HPDE6-E6E7 (cell line): ENCODE data around the gene DLG5.

Experiments
- DNase-seq: peaks from one replicate; pipeline ENCODE4 v3.0.0; 2011; ENCODE audit warnings: missing footprints; ENCODE audit errors: extremely low spot score

DLG5 gene

DNA sequence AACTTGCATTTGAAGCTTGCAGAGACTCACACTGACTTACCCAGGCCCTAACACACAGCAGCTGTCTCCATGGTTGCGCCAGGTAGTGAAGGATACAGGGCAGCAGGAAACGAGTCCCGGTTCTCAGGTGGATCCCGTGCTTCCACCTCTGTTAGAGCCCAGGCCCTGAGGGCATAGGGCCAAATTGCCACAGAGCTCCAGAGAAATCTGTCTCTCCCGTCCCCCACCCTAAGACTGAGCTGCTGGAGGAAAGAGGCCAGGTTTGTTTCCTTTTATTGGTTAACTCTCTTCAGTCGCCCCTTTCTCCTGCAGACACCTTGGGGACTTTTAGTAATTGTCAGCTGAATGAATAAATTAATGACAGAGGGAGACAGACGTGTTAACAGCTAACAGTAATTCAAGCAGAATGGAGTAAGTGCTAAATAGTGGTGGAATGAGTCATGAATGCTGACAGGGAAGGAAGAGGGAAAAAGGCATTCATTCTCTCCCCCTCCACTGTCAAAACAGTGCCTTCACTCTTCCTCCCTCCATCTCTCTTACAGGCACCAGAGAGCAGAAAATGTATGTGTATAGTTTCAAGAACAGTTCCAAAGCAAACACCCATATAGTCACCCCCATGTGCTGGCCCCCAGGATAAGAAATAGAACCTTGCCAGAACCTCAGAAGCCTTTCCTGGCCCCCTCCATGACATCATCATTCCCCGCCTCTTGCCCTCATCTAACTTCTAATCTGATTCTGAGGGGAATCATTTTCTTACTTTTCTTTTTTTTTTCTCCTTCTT lies 16.8 kb upstream of the DLG5 start:
- DNase-seq = peak; percentile 73

DNA sequence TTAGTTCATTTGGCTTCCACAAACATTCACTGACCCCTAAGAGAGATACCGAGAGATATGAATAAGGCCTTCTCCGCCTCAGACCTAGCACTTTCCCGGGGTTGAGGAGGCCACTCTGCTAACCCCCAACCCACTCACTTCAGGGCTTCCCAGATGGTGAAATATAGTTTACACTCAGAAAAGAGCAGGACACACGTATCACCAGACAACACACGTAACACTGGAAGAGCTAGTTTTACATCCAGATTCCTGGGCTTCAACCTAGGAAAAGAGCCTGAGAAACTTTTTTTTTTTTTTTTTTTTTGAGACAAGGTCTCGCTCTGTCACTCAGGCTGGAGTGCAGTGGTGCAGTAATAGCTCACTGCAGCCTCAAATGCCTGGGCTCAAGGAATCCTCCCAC lies 15.2 kb upstream of the DLG5 start:
- no peak for DNase-seq

DNA sequence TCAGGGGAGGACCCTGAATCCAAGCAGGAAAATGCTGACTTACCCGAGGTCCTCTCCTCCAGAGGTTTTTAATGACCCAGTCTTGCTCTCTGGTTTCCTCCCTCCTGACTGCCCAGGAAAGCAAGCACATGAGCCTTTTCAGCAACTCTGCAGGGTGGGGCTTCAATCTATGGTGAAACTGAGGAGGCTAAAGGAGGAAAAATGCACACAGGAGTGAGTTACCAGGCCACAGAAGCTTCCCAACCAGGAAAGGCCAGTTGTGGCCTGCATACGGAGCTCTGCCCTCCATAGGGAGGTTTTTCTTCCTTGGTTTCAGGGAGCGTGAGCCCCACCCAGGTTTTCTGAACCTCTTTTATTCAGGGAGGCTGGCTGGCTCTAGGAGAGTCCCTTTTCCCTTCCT lies 14.1 kb upstream of the DLG5 start:
- DNase-seq = peak; percentile 38

DNA sequence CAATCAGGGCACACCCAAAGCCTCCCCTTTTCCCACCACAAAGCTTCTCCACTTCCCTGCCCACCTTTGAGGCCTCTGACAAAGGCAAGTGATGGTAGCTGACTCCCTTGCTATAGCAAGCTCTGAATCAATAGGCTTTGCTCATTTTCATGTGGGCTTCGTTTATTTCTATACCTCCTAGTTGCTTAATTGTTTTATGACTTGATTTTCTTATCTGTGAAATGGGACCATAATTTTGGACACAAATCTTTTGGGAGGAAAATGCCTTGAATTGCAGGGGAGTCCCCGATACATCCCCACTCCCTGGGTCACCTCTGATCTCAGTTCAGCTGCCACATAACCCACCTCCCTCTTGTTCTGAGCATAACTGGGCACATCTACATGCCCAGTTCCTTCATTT lies 13.7 kb upstream of the DLG5 start:
- DNase-seq = no peak

DNA sequence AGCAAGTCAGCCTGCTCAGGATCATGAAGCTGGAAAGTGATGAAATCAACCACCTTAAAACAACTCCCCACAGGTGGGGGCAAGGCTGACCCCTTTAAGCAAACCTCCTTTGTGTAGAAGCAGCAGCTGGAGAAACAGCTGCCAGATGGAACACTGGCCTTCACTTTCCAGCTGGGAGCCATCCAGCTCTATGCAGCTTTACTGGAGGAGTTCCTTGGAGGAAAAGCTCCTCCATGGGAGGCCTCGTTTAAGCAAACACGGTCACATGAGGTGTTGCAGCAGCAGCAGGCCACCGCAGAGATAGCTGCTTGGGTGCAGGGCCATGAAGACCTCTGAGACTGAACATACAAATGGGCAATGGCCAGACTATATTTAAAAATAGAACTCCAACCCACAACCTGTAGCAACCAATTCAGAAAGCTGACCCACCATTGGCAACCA lies 13.0 kb upstream of the DLG5 start:
- no peak for DNase-seq

DNA sequence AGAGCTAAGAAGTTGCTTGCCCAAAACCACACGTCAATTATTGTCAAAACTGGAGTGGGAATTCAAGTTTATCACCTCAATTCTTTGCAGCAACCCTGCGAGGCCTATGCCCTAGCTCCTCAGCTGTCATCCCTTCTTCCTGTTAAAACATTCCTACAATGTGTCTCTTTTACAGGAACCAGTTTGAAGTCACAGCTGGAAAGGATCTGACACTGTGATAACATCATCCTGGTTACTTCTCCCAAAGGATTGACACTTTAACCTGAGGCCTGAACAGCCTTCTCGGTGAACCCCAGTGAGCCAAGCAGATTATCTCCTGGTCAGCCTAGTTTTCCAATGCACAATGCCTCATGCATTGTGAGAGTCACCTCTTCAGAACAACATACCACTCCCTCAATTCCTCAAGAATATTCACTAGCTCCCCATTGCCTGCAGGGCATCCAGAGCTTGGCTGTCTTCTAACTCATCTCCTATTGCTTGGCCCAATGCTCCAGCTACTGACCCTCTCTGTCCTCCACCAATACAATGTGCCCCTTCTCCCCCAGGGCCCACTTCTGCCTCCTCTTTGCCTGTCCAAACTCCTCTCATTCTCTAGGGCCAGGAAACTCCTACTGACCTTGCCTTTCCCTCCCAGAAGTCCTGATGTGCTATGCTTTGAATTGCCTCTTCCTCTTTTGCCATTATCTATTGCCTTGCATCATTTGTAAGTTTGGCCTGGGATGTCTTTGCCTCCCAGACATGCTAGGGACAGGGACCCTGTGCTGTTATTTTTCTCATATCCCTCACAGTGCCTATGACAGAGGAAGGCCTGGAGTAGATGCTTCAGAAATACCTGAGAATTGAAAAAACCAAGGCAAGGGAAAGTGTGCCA lies 10.4 kb upstream of the DLG5 start:
- no peak for DNase-seq

DNA sequence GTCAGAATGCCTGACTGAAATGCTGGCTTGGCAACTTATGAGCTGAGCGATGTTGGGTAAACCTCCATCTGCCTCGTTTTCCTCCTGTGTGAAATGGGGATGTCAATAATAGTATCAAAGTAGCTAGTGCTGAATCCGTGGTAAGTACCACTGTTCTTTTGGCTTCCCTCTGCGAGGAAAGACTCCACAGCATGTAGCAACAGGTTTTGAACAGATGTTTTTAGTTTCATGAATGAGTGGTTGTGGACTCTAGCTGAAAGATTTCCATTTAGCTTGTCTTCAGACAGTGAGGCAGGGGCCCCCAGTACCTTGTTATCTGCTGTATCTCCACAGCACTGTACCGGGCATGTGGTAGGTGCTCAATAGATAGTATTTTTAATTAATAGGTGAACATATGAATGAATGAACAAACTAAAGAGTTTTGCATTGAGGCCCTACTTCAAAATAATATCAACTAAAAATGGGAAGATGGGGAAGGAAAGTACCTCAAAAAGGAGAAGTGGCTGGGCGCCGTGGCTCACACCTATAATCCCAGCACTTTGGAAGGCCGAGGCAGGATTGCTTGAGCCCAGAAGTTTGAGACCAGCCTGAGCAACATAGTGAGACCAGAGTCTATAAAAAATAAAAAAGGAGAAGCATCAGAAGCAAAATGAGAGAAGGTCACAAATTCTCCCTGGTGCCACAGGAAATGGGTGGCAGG lies 5.6 kb upstream of the DLG5 start:
- no peak for DNase-seq

DNA sequence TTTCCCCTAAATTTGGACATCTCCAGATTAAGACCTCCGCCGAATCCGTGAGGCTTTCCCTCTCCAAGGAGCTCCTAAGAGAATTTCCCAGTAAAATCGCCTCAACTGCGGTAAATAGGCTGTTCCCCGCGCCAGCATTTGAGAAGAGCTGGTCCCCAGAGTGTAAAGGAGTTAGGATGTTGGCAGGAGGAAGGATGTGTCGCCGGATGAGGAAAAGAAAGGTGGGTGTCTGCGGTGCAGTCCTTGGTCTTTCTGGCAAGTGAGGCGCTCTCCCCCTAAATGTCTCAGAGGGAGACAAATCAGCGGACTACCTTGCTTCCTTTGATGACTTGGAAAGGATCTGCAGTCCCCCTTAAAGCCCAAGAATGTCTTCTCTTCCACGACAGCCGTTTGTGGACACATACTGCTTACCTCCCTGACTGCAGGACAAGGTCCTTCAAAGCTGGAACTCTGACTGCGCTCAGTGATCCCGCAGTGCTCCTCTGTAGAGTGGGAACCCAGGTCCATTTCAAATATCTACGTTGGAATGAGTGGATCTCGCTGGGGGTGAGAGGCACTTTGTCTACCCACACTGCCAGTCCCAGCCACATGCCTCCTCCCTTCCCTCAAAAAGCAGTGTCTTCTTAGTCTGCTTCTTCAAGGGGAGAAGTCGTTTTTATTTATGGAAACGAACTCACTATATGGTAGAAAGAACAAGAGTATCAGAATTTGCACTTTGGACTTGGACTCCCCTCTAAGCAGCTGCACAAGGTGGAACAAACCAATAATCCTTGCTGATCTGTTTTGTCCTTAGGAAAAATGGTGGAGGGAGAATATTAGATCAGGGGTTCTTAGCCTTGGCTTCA lies 1.1 kb upstream of the DLG5 start:
- DNase-seq = no peak

DNA sequence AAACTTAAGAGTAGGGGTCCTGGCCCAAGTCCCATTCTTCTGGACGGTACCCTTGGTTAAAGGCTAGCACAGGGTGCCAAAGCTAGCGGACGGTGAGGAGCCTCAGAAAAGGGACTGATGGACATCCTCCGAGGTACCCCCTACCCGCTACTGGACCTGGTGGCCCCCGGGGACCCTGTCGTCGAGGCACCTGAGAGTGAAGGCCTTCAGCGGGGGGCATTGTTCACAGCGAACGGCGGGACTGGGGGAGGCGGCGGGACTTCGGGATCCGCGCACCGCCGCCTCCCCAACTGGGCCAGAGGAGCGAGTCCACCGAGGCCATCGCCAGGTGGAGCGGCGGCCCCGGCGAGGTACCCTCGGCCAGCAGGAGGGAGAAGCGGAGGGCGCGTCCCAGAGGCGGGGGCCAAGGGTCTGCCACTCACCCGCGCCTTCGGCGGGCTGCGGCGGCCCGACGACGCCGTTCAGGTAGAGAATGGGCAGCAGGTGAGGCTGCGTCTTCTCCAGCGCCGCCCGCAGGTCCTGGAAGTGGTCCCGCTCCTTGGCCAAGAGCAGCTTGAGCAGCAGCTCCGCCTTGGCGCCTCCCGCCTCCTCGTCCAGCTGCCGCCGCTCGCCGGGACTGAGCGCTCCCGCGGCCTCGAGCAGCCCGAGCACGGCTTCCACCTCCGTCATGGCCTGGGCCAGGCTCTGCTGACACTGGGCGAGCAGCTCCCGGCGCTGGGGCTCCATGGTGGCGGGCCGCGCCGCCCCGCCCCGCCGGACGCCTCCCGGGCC lies 575 bp downstream of the DLG5 start:
- no peak for DNase-seq

DNA sequence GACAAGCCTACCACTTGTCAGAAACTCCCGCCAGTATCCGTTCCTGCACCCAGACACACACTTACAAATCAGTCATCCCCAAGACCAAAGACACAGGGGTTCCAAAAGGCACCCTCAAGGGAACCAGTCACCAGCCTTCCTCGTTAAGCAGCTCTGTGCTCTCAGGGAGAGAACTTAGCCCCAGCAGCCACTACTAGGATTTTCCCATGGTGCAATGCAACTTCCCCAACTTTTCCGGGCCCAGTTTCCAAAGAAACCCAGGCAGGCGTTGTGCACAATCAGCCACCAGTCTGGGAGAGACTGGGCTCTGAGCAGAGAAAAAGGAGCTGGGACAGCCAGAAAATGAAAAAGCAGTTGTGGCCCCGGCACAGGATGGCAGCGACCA lies 1.2 kb downstream of the DLG5 start:
- no peak for DNase-seq

DNA sequence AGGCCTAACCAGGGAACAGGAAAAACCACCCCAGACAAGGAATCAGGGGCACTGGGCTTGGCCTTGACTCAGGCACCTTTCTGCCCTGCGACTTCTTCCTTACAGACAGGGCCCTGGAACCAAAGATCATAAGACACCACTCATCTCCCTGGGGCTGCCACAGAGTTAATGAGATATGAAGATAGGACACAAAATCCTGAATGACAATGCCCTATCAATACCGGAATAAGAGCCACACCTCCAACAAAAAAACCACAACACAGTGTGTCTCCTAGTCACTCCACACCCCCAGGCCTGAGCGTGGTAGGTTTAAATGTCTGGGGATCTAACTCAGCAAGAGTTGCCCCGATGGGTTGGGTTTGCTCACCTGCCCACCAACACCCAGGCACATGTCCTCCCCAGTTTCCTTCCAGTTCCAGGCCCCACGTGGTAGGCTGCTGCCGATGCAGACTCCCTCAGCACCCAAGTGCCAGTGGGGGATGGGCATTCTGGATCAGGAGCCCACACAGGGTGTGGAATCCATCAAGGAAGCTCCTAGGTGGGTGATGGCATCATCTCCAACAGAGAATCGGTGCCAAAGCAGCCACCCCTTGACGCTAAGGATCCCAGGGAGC lies 3.9 kb downstream of the DLG5 start:
- DNase-seq = no peak

DNA sequence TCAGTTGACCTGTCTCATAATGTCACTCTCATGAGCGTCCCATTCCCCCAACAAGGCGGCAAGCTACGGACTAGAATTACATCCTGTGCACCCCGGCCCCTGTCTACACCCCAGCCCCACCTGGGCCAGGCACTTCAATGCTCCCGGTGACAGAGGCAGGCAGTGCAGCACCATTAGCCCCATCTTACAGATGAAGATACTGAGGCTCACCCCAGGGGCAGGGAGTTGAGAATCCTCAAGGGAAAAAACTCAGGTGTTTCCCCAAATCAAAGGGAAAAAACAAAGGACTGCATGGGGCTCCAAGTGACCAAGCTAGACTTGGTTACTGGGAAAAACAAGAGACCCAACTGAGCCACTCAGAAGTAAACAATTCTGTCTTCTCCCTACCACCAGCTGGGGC lies 4.5 kb downstream of the DLG5 start:
- no peak for DNase-seq

DNA sequence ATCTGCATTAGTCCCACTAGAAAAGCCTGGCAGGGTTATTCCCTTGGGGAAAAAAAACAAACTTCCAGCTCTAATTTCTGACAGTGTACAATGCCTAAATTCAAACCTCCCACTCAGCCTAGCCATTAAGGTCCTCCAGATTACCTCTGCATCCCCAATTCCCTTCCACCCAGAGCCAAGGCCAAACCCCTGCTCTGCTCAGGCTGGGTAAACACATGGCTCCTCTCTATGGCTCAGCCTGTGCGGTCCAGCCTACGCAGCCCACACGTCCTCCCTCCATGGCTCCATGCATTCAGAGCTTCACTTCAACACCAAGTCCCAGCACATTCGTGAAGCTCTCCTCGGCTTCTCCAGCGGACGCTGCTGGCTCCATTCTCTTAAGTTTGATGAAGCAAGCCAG lies 5.2 kb downstream of the DLG5 start:
- no peak for DNase-seq

DNA sequence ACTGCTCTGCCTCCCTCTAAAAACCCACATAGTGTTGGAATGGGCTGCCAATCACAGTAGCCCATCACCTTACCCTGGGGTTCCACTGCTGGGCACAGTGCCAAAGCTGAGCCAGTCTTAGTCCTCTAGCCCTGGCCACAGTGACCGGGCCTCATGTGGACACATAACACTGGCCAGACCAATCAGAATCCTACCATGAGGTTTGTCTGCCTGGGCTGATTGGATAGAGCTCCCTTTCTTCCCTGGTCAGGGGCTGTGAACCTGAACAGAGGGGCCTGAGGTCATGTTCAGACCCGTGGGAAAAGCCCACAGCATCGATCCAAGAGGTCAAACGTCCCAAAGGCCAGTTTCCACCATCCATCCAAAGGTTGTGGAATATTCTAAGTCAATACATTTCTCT lies 6.1 kb downstream of the DLG5 start:
- no peak for DNase-seq

DNA sequence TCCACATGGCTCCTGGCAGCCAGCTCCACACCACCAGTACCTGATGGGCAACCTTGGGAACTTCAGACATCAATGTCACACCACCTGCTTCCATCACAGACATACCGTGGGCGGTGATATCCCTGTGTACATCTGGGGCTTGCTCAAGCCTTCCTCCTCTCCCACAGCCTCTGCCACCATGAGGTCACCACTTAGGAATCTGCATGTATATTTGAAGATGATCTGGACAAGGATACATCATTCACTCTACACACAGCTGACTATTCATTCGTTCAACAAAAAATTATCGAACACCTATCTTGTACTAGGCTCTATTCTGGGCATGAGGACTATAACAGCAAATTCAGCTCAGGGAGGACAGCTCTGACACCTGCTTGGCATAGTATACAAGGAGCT lies 6.8 kb downstream of the DLG5 start:
- no peak for DNase-seq

DNA sequence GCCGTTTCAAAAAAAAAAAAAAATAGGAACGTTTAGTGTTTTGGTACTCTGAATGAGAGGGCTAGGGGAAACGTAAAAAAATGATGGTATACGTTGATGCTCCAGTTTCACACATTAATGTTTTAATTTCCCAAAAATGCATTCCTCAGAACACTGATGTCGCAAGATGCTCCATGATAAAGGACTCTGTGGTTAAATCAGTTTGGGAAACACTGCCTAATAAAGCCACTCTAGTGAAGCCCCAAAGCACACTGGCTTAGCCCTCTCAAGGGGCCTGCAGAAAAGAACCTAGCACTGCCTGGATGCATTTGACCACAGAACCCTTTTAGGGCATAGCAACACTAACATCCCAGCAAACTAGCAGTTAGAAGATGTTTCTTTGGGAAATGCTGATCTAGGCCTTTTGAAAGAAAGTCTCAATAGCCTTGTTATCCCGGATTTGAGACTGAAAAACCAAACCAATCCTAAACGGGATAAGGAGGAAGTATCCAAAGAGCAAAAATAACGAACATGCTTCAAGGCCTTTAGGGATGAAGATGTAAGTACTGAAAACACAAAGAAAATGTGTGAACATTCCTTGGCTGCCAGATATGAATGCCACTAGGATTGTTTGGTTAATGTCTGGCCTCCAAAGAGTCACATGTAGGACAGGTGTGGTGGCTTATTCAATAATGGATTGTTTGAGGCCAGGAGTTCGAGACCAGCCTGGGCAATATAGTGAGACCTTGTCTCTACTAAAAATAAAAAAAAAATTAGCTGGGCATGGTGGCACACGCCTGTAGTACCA lies 11.0 kb downstream of the DLG5 start:
- no peak for DNase-seq

DNA sequence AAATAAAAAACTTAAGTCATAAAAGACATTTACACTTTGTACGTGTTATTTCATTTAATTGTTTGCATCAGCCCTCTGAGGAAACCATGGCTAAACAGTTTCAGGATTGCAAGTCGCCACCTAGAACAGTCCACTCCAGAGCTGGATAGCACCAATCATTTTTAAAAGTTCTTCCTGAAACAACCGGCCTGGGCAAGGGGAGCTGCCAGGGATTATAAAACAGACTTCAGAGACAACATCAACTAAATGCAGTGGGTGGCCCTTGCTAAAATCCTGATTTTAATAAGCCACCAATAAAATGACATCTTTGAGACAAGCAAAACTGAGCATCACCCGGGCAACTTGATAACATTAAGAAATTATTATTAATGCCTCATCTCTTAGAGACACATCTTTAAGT lies 13.5 kb downstream of the DLG5 start:
- DNase-seq = no peak

DNA sequence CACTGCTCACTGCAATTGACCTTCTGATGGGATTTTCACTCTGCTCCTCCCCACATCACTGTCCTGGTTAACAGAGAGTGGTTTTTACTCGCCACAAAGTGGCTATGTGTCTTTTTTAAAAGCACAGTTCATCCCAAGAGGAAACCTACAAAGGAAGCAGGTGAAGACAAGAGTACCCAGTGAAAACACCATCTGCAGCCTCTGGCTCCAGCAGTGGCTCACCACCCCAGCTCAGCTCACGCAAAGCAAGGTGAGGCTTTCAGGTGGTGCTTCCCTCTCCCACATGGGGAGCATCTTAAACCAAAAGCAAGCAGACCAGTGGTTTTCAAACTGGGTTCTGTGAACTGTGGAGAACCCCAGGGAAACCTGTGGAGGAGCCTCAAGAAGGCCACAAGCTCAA lies 14.0 kb downstream of the DLG5 start:
- DNase-seq = no peak

DNA sequence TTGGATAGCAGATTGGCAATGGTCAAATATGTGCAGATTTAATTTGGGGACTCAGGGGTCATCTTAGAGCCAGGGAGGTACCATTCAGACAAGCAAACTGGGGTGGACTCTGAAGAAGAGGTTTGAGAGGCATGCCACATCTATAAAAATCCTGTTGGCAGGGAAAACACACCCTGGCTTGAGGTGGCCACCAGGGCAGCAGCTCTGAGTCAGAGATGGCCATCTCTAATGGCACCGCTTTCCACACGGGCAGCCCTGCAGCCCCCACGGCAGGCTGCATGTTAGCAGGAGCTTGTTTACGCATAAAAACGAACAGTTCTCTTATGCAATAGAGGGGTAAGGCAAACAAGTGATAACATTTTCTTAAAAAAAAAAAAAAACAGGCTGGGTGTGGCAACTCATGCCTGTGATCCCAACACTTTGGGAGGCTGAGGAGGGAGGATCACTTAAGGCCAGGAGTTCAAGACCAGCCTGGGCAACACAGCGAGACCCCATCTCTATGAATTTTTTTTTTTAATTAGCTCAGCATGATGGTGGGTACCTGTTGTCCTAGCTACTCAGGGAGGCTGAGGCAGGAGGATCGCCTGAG lies 14.9 kb downstream of the DLG5 start:
- no peak for DNase-seq
